Measurements from ENCODE around the gene CNOT6.

- TF ChIP-seq CTCF (IDR thresholded peaks at IDR 0.05) (no peak), POLR2A (IDR thresholded peaks at IDR 0.05) (no peak)
These were observed 104.8 kb downstream of the CNOT6 start for GRCh38 chr5:180598797-180599589.

All from uterus (tissue), 2 donors.